Upper lobe of left lung (tissue), 6 donors: ENCODE measurements around the gene MIER3. TPM values are rescaled to one million over a fixed set of nuclear protein-coding genes. Genes with fewer than 3 reads are reported as not detected.

Source experiments
- ATAC-seq, 2 donors: fragments of 200-7000 bp; cut with Tn5 transposase; one replicate each; pipeline ENCODE4 v1.9.1; 2022; ENCODE audit warnings: mild to moderate bottlenecking in 2 of 2, moderate library complexity in 2 of 2; ENCODE audit not compliant: low FRiP score in 2 of 2
- DNase-seq, 2 donors: peaks; one replicate each; pipeline ENCODE4 v3.0.0-alpha.2; 2019 to 2020
- H3K27ac ChIP-seq, 4 donors: fragments of 200-600 bp; sonication (generic); one replicate each; pipeline ENCODE4 v1.5.1; 2016 to 2019
- H3K27me3 ChIP-seq, 4 donors: fragments of 200-600 bp; sonication (generic); one replicate each; pipeline ENCODE4 v1.5.1; 2017 to 2019
- H3K36me3 ChIP-seq, 4 donors: fragments of 200-600 bp; sonication (generic); one replicate each; pipeline ENCODE4 v1.5.1; 2016 to 2019
- H3K4me1 ChIP-seq, 4 donors: fragments of 200-600 bp; sonication (generic); one replicate each; pipeline ENCODE4 v1.5.1; 2018 to 2019
- H3K4me3 ChIP-seq, 4 donors: fragments of 200-600 bp; sonication (generic); one replicate each; pipeline ENCODE4 v1.5.1; 2017 to 2019; ENCODE audit warnings: mild to moderate bottlenecking in 2 of 4, moderate library complexity in 1 of 4
- H3K9me3 ChIP-seq, 4 donors: fragments of 200-600 bp; sonication (generic); one replicate each; pipeline ENCODE4 v1.5.1; 2018 to 2019
- CTCF ChIP-seq, 6 experiments: fragments of 450-650 bp in 4 of 6; fragments of 200-600 bp in 2 of 6; sonication (generic) in 2 of 6; IDR thresholded peaks; one replicate each; pipeline ENCODE4 v1.5.1; 2016 to 2019; ENCODE audit warnings: antibody characterized with exemption in 6 of 6
- EP300 ChIP-seq, 4 donors: sonication (generic); formaldehyde crosslinking; IDR thresholded peaks; one replicate each; pipeline ENCODE4 v1.5.1; 2017; ENCODE audit warnings: antibody characterized with exemption in 4 of 4, control low read depth in 2 of 4
- POLR2A ChIP-seq, 4 donors: fragments of 450-650 bp; IDR thresholded peaks; one replicate each; pipeline ENCODE4 v1.5.1; 2016 to 2017; ENCODE audit warnings: antibody characterized with exemption in 4 of 4, mild to moderate bottlenecking in 2 of 4
- POLR2AphosphoS5 ChIP-seq, 2 donors: sonication (generic); formaldehyde crosslinking; IDR thresholded peaks; one replicate each; pipeline ENCODE4 v1.5.1; 2017; ENCODE audit warnings: antibody characterized with exemption in 2 of 2
- WGBS, 2 donors: methylation state at CpG; one replicate each; pipeline ENCODE4 v1.1.5; 2017 to 2018; 5-methylcytosine and 5-hydroxymethylcytosine counted together
- total RNA-seq, 6 donors: library from RNA; depleted of rRNA in 4 of 6; stranded (reverse); fragments of >200 nt in 4 of 6; gene quantifications; one replicate each; pipeline versions ENCODE4 v1.1.0 to v1.2.1, GENCODE V29; 2016 to 2021
- donor health status: DM: no; HTN: no; CAD: no; lungs with moderate emphysema.
- donor health status: DM: no; HTN: yes; CAD: no; lungs with severe emphysema.

MIER3 gene
- total RNA-seq, 6 donors from 2014 or later: 11.3 to 20.5 (median 12.6) TPM

- DNase-seq (no peak), ATAC-seq (no peak)
- Histone ChIP-seq H3K27ac (no peak overlapping the region), H3K4me1 (no peaks in the 10 kb centered on the region), H3K36me3 (no peaks in the 10 kb centered on the region), H3K9me3 (no peaks in the 10 kb centered on the region), H3K4me3 (no peak overlapping the region), H3K27me3 (no peaks in the 10 kb centered on the region)
- 69 to 74% methylated on average over 5 of the region's 5 CpGs for WGBS, 2 donors
- TF ChIP-seq POLR2AphosphoS5 (IDR thresholded peaks at IDR 0.05) (no peak), POLR2A (IDR thresholded peaks at IDR 0.05) (no peak), EP300 (IDR thresholded peaks at IDR 0.05) (no peak), CTCF (IDR thresholded peaks at IDR 0.05) (no peak)
Measured at GRCh38 chr5:56963246-56963645, 11.3 kb upstream of the MIER3 start.

DNA sequence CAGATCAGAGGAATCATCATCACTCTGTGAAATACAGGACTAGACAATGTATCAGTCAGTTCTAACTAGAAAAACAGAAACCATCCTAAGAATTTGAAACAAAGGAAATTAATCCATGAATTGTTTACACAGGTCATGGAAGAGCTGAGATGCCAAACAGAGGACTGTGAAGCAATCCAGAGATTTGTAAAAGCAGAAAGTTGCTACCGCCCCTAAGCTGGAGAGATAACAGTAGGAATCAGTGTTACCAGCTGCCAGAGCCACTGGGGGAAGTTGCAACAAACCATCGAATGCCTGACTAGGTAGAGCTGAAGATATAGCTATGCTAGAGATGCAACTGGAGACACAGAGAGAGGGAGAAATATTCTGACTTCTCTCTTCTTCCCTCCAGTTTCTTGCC is 10.4 kb upstream of the MIER3 start:
- H3K9me3 ChIP-seq: no peaks in the 10 kb centered on the region
- no peak overlapping the region for H3K27ac ChIP-seq
- ATAC-seq (no peak), DNase-seq (no peak)
- H3K4me3 ChIP-seq: no peak overlapping the region
- TF ChIP-seq EP300 (IDR thresholded peaks at IDR 0.05) (no peak), CTCF (IDR thresholded peaks at IDR 0.05) (no peak), POLR2A (IDR thresholded peaks at IDR 0.05) (no peak), POLR2AphosphoS5 (IDR thresholded peaks at IDR 0.05) (no peak)
- whole genome bisulfite sequencing, 2 donors: 38 to 53% methylated on average over 2 of the region's 2 CpGs
- H3K36me3 ChIP-seq: no peaks in the 10 kb centered on the region
- no peaks in the 10 kb centered on the region for H3K27me3 ChIP-seq
- H3K4me1 ChIP-seq: no peaks in the 10 kb centered on the region

GRCh38 chr5:56961746-56962145 is 9.8 kb upstream of the MIER3 start:
- Histone ChIP-seq H3K4me3 (no peak overlapping the region), H3K4me1 (no peaks in the 10 kb centered on the region), H3K9me3 (no peaks in the 10 kb centered on the region), H3K27me3 (no peaks in the 10 kb centered on the region), H3K36me3 (no peaks in the 10 kb centered on the region), H3K27ac (no peak overlapping the region)
- DNase-seq (no peak), ATAC-seq (no peak)
- WGBS, 2 donors: 88% methylated on average over 6 of the region's 6 CpGs
- TF ChIP-seq EP300 (IDR thresholded peaks at IDR 0.05) (no peak), CTCF (IDR thresholded peaks at IDR 0.05) (no peak), POLR2AphosphoS5 (IDR thresholded peaks at IDR 0.05) (no peak), POLR2A (IDR thresholded peaks at IDR 0.05) (no peak)

GRCh38 chr5:56959326-56959725 is 7.4 kb upstream of the MIER3 start:
- H3K36me3 ChIP-seq: no peaks in the 10 kb centered on the region
- no peak for TF ChIP-seq EP300 (IDR thresholded peaks at IDR 0.05)
- no peak for TF ChIP-seq CTCF (IDR thresholded peaks at IDR 0.05)
- no peak for TF ChIP-seq POLR2A (IDR thresholded peaks at IDR 0.05)
- TF ChIP-seq POLR2AphosphoS5 (IDR thresholded peaks at IDR 0.05): no peak
- DNase-seq (no peak), ATAC-seq (no peak)
- H3K9me3 ChIP-seq: no peaks in the 10 kb centered on the region
- no peak overlapping the region for H3K27ac ChIP-seq
- H3K27me3 ChIP-seq: no peaks in the 10 kb centered on the region
- H3K4me3 ChIP-seq: no peak overlapping the region
- WGBS, 2 donors: 87 to 95% methylated on average over 4 of the region's 4 CpGs
- H3K4me1 ChIP-seq: no peaks in the 10 kb centered on the region

DNA sequence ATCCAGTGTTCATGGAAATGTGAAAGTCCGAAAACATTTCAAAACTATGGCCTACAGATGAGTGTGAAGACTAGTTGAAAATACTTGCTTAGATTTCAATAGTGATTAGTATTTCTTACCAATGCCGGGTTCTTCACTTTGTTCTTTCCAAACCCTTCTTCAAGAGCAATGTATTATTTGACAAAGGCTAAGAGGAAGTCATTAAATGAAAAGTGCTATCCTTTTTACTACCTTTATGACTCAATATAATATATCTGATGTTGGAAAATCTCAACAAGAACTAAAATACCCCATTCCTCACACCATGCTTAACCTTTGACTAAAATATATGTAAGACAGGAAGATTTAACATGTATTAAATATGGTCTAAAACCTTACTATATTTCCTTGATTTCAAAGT is 6.7 kb upstream of the MIER3 start:
- 90 to 92% methylated on average over 2 of the region's 2 CpGs for WGBS, 2 donors
- TF ChIP-seq CTCF (IDR thresholded peaks at IDR 0.05): no peak
- no peak for TF ChIP-seq POLR2AphosphoS5 (IDR thresholded peaks at IDR 0.05)
- no peak for TF ChIP-seq POLR2A (IDR thresholded peaks at IDR 0.05)
- Histone ChIP-seq H3K36me3 (no peaks in the 10 kb centered on the region), H3K27ac (no peak overlapping the region), H3K4me1 (no peaks in the 10 kb centered on the region), H3K27me3 (no peaks in the 10 kb centered on the region), H3K9me3 (no peaks in the 10 kb centered on the region), H3K4me3 (no peak overlapping the region)
- ATAC-seq: no peak
- DNase-seq: no peak
